DND-41 (cell line): ENCODE data around the gene MYH14.

ENCODE experiments used
- EZH2 ChIP-seq: IDR thresholded peaks from 3 replicates; pipeline ENCODE4 v1.6.1; 2012; ENCODE audit warnings: borderline replicate concordance, low read depth, mild to moderate bottlenecking, moderate library complexity, low read length, inconsistent platforms; ENCODE audit not compliant: severe bottlenecking
- TF ChIP-seq, protein P1 (sequence below): IDR thresholded peaks from 2 replicates; pipeline ENCODE4 v1.5.1; 2012; ENCODE audit warnings: borderline replicate concordance, low read length, moderate library complexity, mild to moderate bottlenecking; ENCODE audit not compliant: poor library complexity, severe bottlenecking; ENCODE audit errors: extremely low read depth

DNA sequence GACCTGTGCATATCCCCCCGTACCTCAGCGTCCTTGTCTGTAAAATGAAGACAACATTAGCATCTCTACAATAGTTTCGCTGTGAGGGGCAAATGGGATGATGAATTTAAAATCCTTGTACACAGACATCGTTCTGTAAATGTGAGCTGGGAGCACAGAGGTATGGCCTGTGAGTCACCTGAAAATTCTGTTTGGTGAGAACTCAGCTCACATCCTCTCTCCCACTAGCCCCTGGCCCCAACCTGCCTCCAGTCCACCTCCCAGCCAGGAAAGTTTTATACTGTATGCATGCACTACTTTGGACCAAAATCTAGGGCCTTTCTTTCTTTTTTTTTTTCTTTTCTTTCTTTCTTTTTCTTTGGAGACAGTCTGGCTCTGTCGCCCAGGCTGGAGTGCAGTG is 31.7 kb upstream of the MYH14 start:
- TF ChIP-seq, protein P1, sequence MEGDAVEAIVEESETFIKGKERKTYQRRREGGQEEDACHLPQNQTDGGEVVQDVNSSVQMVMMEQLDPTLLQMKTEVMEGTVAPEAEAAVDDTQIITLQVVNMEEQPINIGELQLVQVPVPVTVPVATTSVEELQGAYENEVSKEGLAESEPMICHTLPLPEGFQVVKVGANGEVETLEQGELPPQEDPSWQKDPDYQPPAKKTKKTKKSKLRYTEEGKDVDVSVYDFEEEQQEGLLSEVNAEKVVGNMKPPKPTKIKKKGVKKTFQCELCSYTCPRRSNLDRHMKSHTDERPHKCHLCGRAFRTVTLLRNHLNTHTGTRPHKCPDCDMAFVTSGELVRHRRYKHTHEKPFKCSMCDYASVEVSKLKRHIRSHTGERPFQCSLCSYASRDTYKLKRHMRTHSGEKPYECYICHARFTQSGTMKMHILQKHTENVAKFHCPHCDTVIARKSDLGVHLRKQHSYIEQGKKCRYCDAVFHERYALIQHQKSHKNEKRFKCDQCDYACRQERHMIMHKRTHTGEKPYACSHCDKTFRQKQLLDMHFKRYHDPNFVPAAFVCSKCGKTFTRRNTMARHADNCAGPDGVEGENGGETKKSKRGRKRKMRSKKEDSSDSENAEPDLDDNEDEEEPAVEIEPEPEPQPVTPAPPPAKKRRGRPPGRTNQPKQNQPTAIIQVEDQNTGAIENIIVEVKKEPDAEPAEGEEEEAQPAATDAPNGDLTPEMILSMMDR: no peak
- TF ChIP-seq EZH2: no peak
